Effector memory CD4-positive, alpha-beta T cell (primary cell): Measurements from ENCODE around the gene PADI1.

Experiments
- DNase-seq, 3 donors: peaks; one replicate each; pipeline ENCODE4 v3.0.0-alpha.2; 2020
- H3K27ac ChIP-seq: 2 replicates; pipeline ENCODE4 v1.7.0; 2013; ENCODE audit warnings: mild to moderate bottlenecking, low read length, moderate library complexity; ENCODE audit not compliant: insufficient read depth, poor library complexity, severe bottlenecking
- H3K27me3 ChIP-seq: replicated peaks from 2 replicates; pipeline ENCODE4 v1.7.0; 2013; ENCODE audit warnings: mild to moderate bottlenecking, low read length; ENCODE audit not compliant: insufficient read depth, control insufficient read depth, poor library complexity, severe bottlenecking
- H3K36me3 ChIP-seq: 2 replicates; pipeline ENCODE4 v1.7.0; 2013; ENCODE audit warnings: mild to moderate bottlenecking, low read length, moderate library complexity; ENCODE audit not compliant: control insufficient read depth, insufficient read depth
- H3K4me1 ChIP-seq: 2 replicates; pipeline ENCODE4 v1.7.0; 2013; ENCODE audit warnings: low read length, mild to moderate bottlenecking; ENCODE audit not compliant: control insufficient read depth, insufficient read depth, poor library complexity, severe bottlenecking
- H3K4me3 ChIP-seq: 2 replicates; pipeline ENCODE4 v1.7.0; 2013; ENCODE audit warnings: low read length, low read depth, mild to moderate bottlenecking; ENCODE audit not compliant: insufficient read depth, poor library complexity, severe bottlenecking
- H3K9me3 ChIP-seq: 2 replicates; pipeline ENCODE4 v1.7.0; 2013; ENCODE audit warnings: mild to moderate bottlenecking, low read length, moderate library complexity; ENCODE audit not compliant: control insufficient read depth

PADI1 gene

GRCh38 chr1:17278996-17279830, 74.3 kb downstream of the PADI1 start:
- no peak for DNase-seq
- H3K36me3 ChIP-seq = no peaks in the 10 kb centered on the region
- H3K27ac ChIP-seq = no peak overlapping the region
- H3K27me3 ChIP-seq = no peaks in the 10 kb centered on the region
- no peak overlapping the region for H3K4me3 ChIP-seq
- no peaks in the 10 kb centered on the region for H3K9me3 ChIP-seq
- H3K4me1 ChIP-seq = no peaks in the 10 kb centered on the region

- Histone ChIP-seq H3K4me3 (no peak overlapping the region), H3K27ac (no peak overlapping the region), H3K9me3 (no peaks in the 10 kb centered on the region), H3K27me3 (no peaks in the 10 kb centered on the region), H3K4me1 (no peaks in the 10 kb centered on the region), H3K36me3 (no peaks in the 10 kb centered on the region)
- no peak for DNase-seq
Measured at GRCh38 chr1:17280436-17280835, 75.5 kb downstream of the PADI1 start.

GRCh38 chr1:17280894-17281293, 76.0 kb downstream of the PADI1 start:
- H3K36me3 ChIP-seq = no peaks in the 10 kb centered on the region
- no peak for DNase-seq
- H3K27ac ChIP-seq = no peak overlapping the region
- no peaks in the 10 kb centered on the region for H3K27me3 ChIP-seq
- no peaks in the 10 kb centered on the region for H3K9me3 ChIP-seq
- no peak overlapping the region for H3K4me3 ChIP-seq
- H3K4me1 ChIP-seq = no peaks in the 10 kb centered on the region

GRCh38 chr1:17281775-17282181, 76.8 kb downstream of the PADI1 start:
- no peak for DNase-seq

GRCh38 chr1:17282836-17283235, 77.9 kb downstream of the PADI1 start:
- H3K4me1 ChIP-seq = no peaks in the 10 kb centered on the region
- no peaks in the 10 kb centered on the region for H3K9me3 ChIP-seq

More at GRCh38 chr1:17281775-17282181, 76.8 kb downstream of the PADI1 start:
- Histone ChIP-seq H3K4me3 (no peak overlapping the region), H3K4me1 (no peaks in the 10 kb centered on the region), H3K36me3 (no peaks in the 10 kb centered on the region), H3K27ac (no peak overlapping the region), H3K9me3 (no peaks in the 10 kb centered on the region), H3K27me3 (peaks cover 3% of the 10 kb centered on the region)

GRCh38 chr1:17286646-17287045, 81.7 kb downstream of the PADI1 start:
- no peak overlapping the region for H3K4me3 ChIP-seq
- no peaks in the 10 kb centered on the region for H3K9me3 ChIP-seq
- H3K4me1 ChIP-seq = no peaks in the 10 kb centered on the region
- H3K36me3 ChIP-seq = no peaks in the 10 kb centered on the region
- H3K27me3 ChIP-seq = peaks cover 6% of the 10 kb centered on the region
- DNase-seq = no peak
- no peak overlapping the region for H3K27ac ChIP-seq

More at GRCh38 chr1:17282836-17283235, 77.9 kb downstream of the PADI1 start:
- no peak for DNase-seq
- H3K36me3 ChIP-seq = no peaks in the 10 kb centered on the region
- no peak overlapping the region for H3K4me3 ChIP-seq
- H3K27ac ChIP-seq = no peak overlapping the region
- H3K27me3 ChIP-seq = peaks cover 3% of the 10 kb centered on the region

GRCh38 chr1:17287130-17287776, 82.3 kb downstream of the PADI1 start:
- Histone ChIP-seq H3K9me3 (no peaks in the 10 kb centered on the region), H3K27me3 (peaks cover 6% of the 10 kb centered on the region), H3K4me1 (no peaks in the 10 kb centered on the region), H3K36me3 (no peaks in the 10 kb centered on the region), H3K27ac (no peak overlapping the region), H3K4me3 (no peak overlapping the region)
- no peak for DNase-seq

- H3K27me3 ChIP-seq = peaks cover 6% of the 10 kb centered on the region
- no peak for DNase-seq
- no peaks in the 10 kb centered on the region for H3K9me3 ChIP-seq
- H3K4me3 ChIP-seq = no peak overlapping the region
- H3K36me3 ChIP-seq = no peaks in the 10 kb centered on the region
- no peaks in the 10 kb centered on the region for H3K4me1 ChIP-seq
- no peak overlapping the region for H3K27ac ChIP-seq
Measured at GRCh38 chr1:17289721-17290120, 84.8 kb downstream of the PADI1 start.

GRCh38 chr1:17290553-17290952, 85.6 kb downstream of the PADI1 start:
- H3K9me3 ChIP-seq = no peaks in the 10 kb centered on the region
- no peak for DNase-seq
- no peaks in the 10 kb centered on the region for H3K4me1 ChIP-seq
- peaks cover 6% of the 10 kb centered on the region for H3K27me3 ChIP-seq
- no peaks in the 10 kb centered on the region for H3K36me3 ChIP-seq
- H3K4me3 ChIP-seq = no peak overlapping the region
- H3K27ac ChIP-seq = no peak overlapping the region
